Fibroblast of villous mesenchyme (primary cell): Measurements from ENCODE around the gene TNNC2. TPM values are rescaled to one million over a fixed set of nuclear protein-coding genes. Genes with fewer than 3 reads are reported as not detected.

Source experiments
- DNase-seq: peaks from one replicate; pipeline ENCODE4 v3.0.0-alpha.2; 2010; ENCODE audit warnings: low read depth
- H3K4me3 ChIP-seq: 2 replicates; pipeline ENCODE4 v1.5.1; 2011; ENCODE audit warnings: low read depth, mild to moderate bottlenecking, low read length
- CTCF ChIP-seq: IDR thresholded peaks from 2 replicates; pipeline ENCODE4 v1.5.1; 2012; ENCODE audit warnings: low read depth, mild to moderate bottlenecking, low read length; ENCODE audit not compliant: insufficient read depth
- small RNA-seq: library from RNA; depleted of rRNA; stranded (forward); fragments of <200 nt; gene quantifications from one replicate; pipeline ENCODE3, GENCODE V24; 2012
- total RNA-seq: library from RNA; depleted of rRNA; stranded (reverse); fragments of >200 nt; gene quantifications from 2 replicates; pipeline ENCODE4 v1.2.3, GENCODE V29; 2012

TNNC2 gene
- total RNA-seq, 1 donor, result 0.43 TPM

GRCh38 chr20:45775411-45775810 is 51.7 kb downstream of the TNNC2 start:
- H3K4me3 ChIP-seq, result no peak overlapping the region
- TF ChIP-seq CTCF, result no peak
- no peak for DNase-seq

GRCh38 chr20:45774945-45775344 is 52.2 kb downstream of the TNNC2 start:
- no peak overlapping the region for H3K4me3 ChIP-seq
- DNase-seq, result no peak
- no peak for TF ChIP-seq CTCF

Small RNAs within 50 kb of the gene (small RNA-seq; reads per million reads assigned to genes)
- gene RNU6ATAC38P, result 0.75 reads per million

Other genes starting within 250 kb of the TNNC2 start
- gene WFDC8, start 248.0 kb downstream of the TNNC2 start, total RNA-seq, result not detected in 2 replicates
- not detected in 2 replicates for gene WFDC10A, start 197.6 kb downstream of the TNNC2 start, total RNA-seq
- not detected in 2 replicates for gene WFDC9, start 196.0 kb downstream of the TNNC2 start, total RNA-seq
- not detected in 2 replicates for gene WFDC11, start 157.1 kb downstream of the TNNC2 start, total RNA-seq
- not detected in 2 replicates for gene WFDC13, start 125.3 kb downstream of the TNNC2 start, total RNA-seq
- not detected in 2 replicates for gene WFDC10B, start 122.3 kb downstream of the TNNC2 start, total RNA-seq
- not detected in 2 replicates for gene SPINT4, start 105.0 kb downstream of the TNNC2 start, total RNA-seq
- gene WFDC3, start 35.4 kb downstream of the TNNC2 start, total RNA-seq, result 0.43 TPM in 1 of 2 replicates, not detected in the other
- gene DNTTIP1, start 35.4 kb downstream of the TNNC2 start, total RNA-seq, result 9.5 and 12.6 TPM in 2 replicates
- gene UBE2C, start 14.7 kb downstream of the TNNC2 start, total RNA-seq, result 13.5 and 26.3 TPM in 2 replicates
- 50.5 and 60.9 TPM in 2 replicates for gene SNX21, start 6.5 kb upstream of the TNNC2 start, total RNA-seq
- gene ACOT8, start 30.1 kb upstream of the TNNC2 start, total RNA-seq, result 36.7 and 43.5 TPM in 2 replicates
- gene ZSWIM3, start 30.3 kb upstream of the TNNC2 start, total RNA-seq, result 3.2 and 5.6 TPM in 2 replicates
- gene ZSWIM1, start 53.9 kb upstream of the TNNC2 start, total RNA-seq, result 8.1 and 9.1 TPM in 2 replicates
- 0.43 and 1.3 TPM in 2 replicates for gene SPATA25, start 60.3 kb upstream of the TNNC2 start, total RNA-seq
- 3.9 and 5.2 TPM in 2 replicates for gene NEURL2, start 63.9 kb upstream of the TNNC2 start, total RNA-seq
- 60.9 and 61.3 TPM in 2 replicates for gene CTSA, start 64.0 kb upstream of the TNNC2 start, total RNA-seq
- 10.4 and 14.8 TPM in 2 replicates for gene PLTP, start 84.8 kb upstream of the TNNC2 start, total RNA-seq
- 9.1 and 15.8 TPM in 2 replicates for gene PCIF1, start 107.4 kb upstream of the TNNC2 start, total RNA-seq
- 17.7 and 19.6 TPM in 2 replicates for gene ZNF335, start 144.9 kb upstream of the TNNC2 start, total RNA-seq
- gene MMP9, start 181.6 kb upstream of the TNNC2 start, total RNA-seq, result not detected in 2 replicates
- under 0.01 TPM in 2 replicates for gene SLC12A5, start 201.9 kb upstream of the TNNC2 start, total RNA-seq